ENCODE data around the gene NFIA. TPM values are rescaled to one million over a fixed set of nuclear protein-coding genes. Genes with fewer than 3 reads are reported as not detected.

Gene NFIA
- total and polyA plus RNA-seq, 9 of the 15 experiments (the other 6 are each of a cell fraction or from before 2014, with no cell fraction given) = 5.3 to 24.9 (median 9.8) TPM

DNA sequence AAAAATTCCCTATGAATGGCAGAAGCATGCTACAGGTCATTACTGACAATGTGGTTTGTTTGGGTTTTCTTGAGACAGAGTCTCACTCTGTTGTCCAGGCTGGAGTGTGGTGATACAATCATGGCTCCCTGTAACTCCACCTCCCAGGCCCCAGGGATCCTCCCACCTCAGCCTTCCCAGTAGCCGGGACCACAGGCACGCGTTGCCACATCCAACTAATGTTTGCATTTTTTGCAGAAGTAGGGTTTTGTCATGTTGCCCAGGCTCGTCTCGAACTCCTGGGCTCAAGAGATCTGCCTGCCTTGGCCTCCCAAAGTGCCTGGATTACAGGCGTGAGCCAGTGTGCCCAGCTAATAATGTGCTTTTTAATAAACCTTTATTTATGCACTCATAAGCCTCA, 259.1 kb downstream of the NFIA start:
- intact Hi-C loops (cut with micrococcal nuclease) (no loop called here), in situ Hi-C loops (cut with MboI) (no loop called here)
- no peak for ATAC-seq

More for the DNA sequence above, 259.1 kb downstream of the NFIA start:
- 90% methylated on average over 6 of the region's 6 CpGs for WGBS (ENCODE audit: insufficient coverage, low coverage, missing lambda C conversion rate)
- Histone ChIP-seq H2AFZ (ENCODE audit: low read depth, low read length) (no peak overlapping the region), H3K9ac (ENCODE audit: insufficient read depth in 1 of 2, low read depth in 2 of 2, low read length in 2 of 2) (no peak overlapping the region), H3K27ac (ENCODE audit: extremely low read depth, low read depth, low read length) (no peak overlapping the region), H3K9me1 (ENCODE audit: control insufficient read depth, insufficient read depth, low read length) (no peaks in the 10 kb centered on the region), H3K36me3 (ENCODE audit: control insufficient read depth, insufficient read depth, low read length) (peaks cover 5% of the 10 kb centered on the region; the same call in 2 of the 3 replicates), H3K4me3 (no peak overlapping the region), H3K9me3 (replicated peaks; ENCODE audit: control insufficient read depth, insufficient read depth, low read depth, low read length) (no peaks in the 10 kb centered on the region), H3K79me2 (ENCODE audit: control insufficient read depth, insufficient read depth, low read length) (no peaks in the 10 kb centered on the region), H3K27me3 (ENCODE audit: control insufficient read depth in 2 of 2, insufficient read depth in 2 of 2, low read length in 2 of 2) (no peaks in the 10 kb centered on the region), H3K4me1 (replicated peaks in 1 of 2; ENCODE audit: control insufficient read depth in 2 of 2, insufficient read depth in 2 of 2, low read length in 2 of 2) (no peaks in the 10 kb centered on the region), H3K4me2 (ENCODE audit: insufficient read depth, low read length) (no peak overlapping the region), H4K20me1 (replicated peaks; ENCODE audit: control insufficient read depth, insufficient read depth, low read length) (no peaks in the 10 kb centered on the region)
- FAIRE-seq = no peak
- POLR2A ChIA-PET = no interaction called here
- DNase-seq (ENCODE audit: extremely low read depth in 1 of 4, low spot score in 3 of 4) = no peak
- TF ChIP-seq HDAC3 (IDR thresholded peaks at IDR 0.05; ENCODE audit: borderline replicate concordance, partially characterized antibody) (no peak), DMBX1 (CRISPR knock-in tag; IDR thresholded peaks at IDR 0.05; ENCODE audit: borderline replicate concordance) (no peak), SPI1 (IDR thresholded peaks at IDR 0.05; ENCODE audit: borderline replicate concordance, low read depth, low read length) (no peak), TBL1XR1 (IDR thresholded peaks at IDR 0.05; ENCODE audit: low read length in 2 of 2) (no peak), C11orf30 (IDR thresholded peaks at IDR 0.05; ENCODE audit: low read depth) (no peak), HNRNPLL (IDR thresholded peaks at IDR 0.05; ENCODE audit: low read depth, low read length, poor library complexity, severe bottlenecking) (no peak), CBX8 (IDR thresholded peaks at IDR 0.05; ENCODE audit: borderline replicate concordance, extremely low read depth, low read depth, low read length, poor library complexity, severe bottlenecking) (no peak), FOXM1 (IDR thresholded peaks at IDR 0.05; ENCODE audit: low read depth) (no peak), FOXM1 (CRISPR knock-in tag; IDR thresholded peaks at IDR 0.05; ENCODE audit: low read depth) (no peak), SRSF9 (IDR thresholded peaks at IDR 0.05; ENCODE audit: borderline replicate concordance, low read depth, low read length) (no peak), ZKSCAN8 (CRISPR knock-in tag; IDR thresholded peaks at IDR 0.05) (no peak), ZNF146 (CRISPR knock-in tag; IDR thresholded peaks at IDR 0.05; ENCODE audit: unreplicated experiment) (no peak)
- TF ChIP-seq, protein P1, sequence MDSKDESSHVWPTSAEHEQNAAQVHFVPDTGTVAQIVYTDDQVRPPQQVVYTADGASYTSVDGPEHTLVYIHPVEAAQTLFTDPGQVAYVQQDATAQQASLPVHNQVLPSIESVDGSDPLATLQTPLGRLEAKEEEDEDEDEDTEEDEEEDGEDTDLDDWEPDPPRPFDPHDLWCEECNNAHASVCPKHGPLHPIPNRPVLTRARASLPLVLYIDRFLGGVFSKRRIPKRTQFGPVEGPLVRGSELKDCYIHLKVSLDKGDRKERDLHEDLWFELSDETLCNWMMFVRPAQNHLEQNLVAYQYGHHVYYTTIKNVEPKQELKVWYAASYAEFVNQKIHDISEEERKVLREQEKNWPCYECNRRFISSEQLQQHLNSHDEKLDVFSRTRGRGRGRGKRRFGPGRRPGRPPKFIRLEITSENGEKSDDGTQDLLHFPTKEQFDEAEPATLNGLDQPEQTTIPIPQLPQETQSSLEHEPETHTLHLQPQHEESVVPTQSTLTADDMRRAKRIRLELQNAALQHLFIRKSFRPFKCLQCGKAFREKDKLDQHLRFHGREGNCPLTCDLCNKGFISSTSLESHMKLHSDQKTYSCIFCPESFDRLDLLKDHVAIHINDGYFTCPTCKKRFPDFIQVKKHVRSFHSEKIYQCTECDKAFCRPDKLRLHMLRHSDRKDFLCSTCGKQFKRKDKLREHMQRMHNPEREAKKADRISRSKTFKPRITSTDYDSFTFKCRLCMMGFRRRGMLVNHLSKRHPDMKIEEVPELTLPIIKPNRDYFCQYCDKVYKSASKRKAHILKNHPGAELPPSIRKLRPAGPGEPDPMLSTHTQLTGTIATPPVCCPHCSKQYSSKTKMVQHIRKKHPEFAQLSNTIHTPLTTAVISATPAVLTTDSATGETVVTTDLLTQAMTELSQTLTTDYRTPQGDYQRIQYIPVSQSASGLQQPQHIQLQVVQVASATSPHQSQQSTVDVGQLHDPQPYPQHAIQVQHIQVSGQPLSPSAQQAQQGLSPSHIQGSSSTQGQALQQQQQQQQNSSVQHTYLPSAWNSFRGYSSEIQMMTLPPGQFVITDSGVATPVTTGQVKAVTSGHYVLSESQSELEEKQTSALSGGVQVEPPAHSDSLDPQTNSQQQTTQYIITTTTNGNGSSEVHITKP (IDR thresholded peaks at IDR 0.05; ENCODE audit: partially characterized antibody) = no peak
- BruUV-seq (replicated peaks) = no TSS peak
- CTCF ChIA-PET (ENCODE audit: low intra/inter-chr PET ratio) = no interaction called here
